SJSA1 (cell line): ENCODE results near the gene SLC28A1. TPM values are rescaled to one million over a fixed set of nuclear protein-coding genes. Genes with fewer than 3 reads are reported as not detected.
A peak's percentile ranks its signal among the peaks of the same experiment; 100 is the strongest.
"Not testable (repeated sequence)": the region's sequence is repeated elsewhere in the genome, so short reads cannot be mapped to it uniquely, and the experiment has no call there.

Experiments used
- DNase-seq, 2 experiments: peaks; one replicate each; pipeline ENCODE4 v3.0.0-alpha.2; 2015 to 2020; ENCODE audit warnings: low spot score in 2 of 2, low read depth in 1 of 2
- H3K27ac ChIP-seq: fragments of 250-450 bp; sonication (Bioruptor Pico); 2 replicates; pipeline ENCODE4 v1.5.1; 2020; ENCODE audit warnings: mild to moderate bottlenecking, moderate library complexity
- H3K27me3 ChIP-seq: fragments of 250-450 bp; sonication (Bioruptor Pico); replicated peaks from 2 replicates; pipeline ENCODE4 v1.5.1; 2020; ENCODE audit warnings: mild to moderate bottlenecking, moderate library complexity
- H3K36me3 ChIP-seq: fragments of 250-450 bp; sonication (Bioruptor Pico); 2 replicates; pipeline ENCODE4 v1.5.1; 2020; ENCODE audit warnings: mild to moderate bottlenecking
- H3K4me1 ChIP-seq: fragments of 250-450 bp; sonication (Bioruptor Pico); replicated peaks from 2 replicates; pipeline ENCODE4 v1.6.1; 2021; ENCODE audit warnings: mild to moderate bottlenecking
- H3K4me3 ChIP-seq: fragments of 250-450 bp; sonication (Bioruptor Pico); 2 replicates; pipeline ENCODE4 v1.5.1; 2020; ENCODE audit warnings: mild to moderate bottlenecking
- H3K9me3 ChIP-seq: fragments of 250-450 bp; sonication (Bioruptor Pico); replicated peaks from 2 replicates; pipeline ENCODE4 v1.5.1; 2020; ENCODE audit warnings: mild to moderate bottlenecking
- total RNA-seq: library from RNA; depleted of rRNA; stranded (reverse); fragments of >200 nt; shearing (Covaris generic); gene quantifications from 2 replicates; pipeline ENCODE4 v1.2.3, GENCODE V29; 2014

Gene SLC28A1
- total RNA-seq, 1 experiment from 2014 or later, result not detected

GRCh38 chr15:84914909-84915605 is 30.6 kb downstream of the SLC28A1 start:
- Histone ChIP-seq H3K4me1 (peaks cover 14% of the 10 kb centered on the region), H3K4me3 (no peak overlapping the region), H3K9me3 (no peaks in the 10 kb centered on the region), H3K36me3 (no peaks in the 10 kb centered on the region), H3K27ac (no peak overlapping the region), H3K27me3 (no peaks in the 10 kb centered on the region)
- no peak for DNase-seq

DNA sequence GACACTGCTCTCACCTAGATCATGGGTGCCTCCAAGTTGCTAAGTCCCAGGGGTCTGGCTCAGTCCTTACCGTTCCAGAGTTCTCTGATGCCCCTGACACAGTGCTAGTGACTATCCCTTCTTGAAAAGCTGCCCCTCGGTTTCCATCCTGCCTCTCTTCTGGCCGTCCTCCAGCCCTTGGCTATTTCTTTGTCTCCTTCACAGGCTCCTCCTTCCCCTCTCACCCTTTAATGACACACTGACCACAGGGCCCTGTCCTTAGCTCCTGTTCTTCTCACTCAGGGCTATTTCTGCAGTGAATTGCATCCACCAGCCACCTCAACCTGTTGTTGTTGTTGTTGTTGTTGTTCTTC is 31.1 kb downstream of the SLC28A1 start:
- Histone ChIP-seq H3K27me3 (no peaks in the 10 kb centered on the region), H3K27ac (no peak overlapping the region), H3K9me3 (no peaks in the 10 kb centered on the region), H3K36me3 (no peaks in the 10 kb centered on the region), H3K4me1 (peaks cover 14% of the 10 kb centered on the region), H3K4me3 (no peak overlapping the region)
- DNase-seq, result no peak

DNA sequence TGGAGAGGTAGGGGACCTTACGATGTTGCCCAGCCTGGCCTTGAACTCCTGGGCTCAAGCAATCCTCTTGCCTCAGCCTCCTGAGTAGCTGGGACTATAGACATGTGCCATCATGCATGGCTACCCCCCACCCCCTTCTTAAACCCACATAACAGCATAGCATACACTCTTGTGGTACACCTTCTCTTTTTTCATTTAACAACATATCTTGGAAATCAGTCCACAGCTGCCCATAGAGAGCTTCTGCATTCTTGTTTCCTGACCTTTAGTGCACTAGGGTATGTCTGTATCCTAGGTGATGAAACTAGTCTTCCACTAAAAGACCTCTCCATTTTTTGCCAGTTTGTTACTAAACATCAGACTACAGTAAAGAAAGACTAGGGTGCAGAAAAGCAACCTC is 33.0 kb downstream of the SLC28A1 start:
- Histone ChIP-seq H3K4me3 (no peak overlapping the region), H3K4me1 (peaks cover 6% of the 10 kb centered on the region), H3K36me3 (no peaks in the 10 kb centered on the region), H3K27ac (no peak overlapping the region), H3K27me3 (no peaks in the 10 kb centered on the region), H3K9me3 (no peaks in the 10 kb centered on the region)
- no peak for DNase-seq

GRCh38 chr15:84919106-84919667 is 34.7 kb downstream of the SLC28A1 start:
- DNase-seq, result no peak
- Histone ChIP-seq H3K4me3 (no peak overlapping the region), H3K36me3 (no peaks in the 10 kb centered on the region), H3K9me3 (no peaks in the 10 kb centered on the region), H3K27me3 (no peaks in the 10 kb centered on the region), H3K4me1 (no peaks in the 10 kb centered on the region; the same call in 1 of the 2 replicates), H3K27ac (no peak overlapping the region)

GRCh38 chr15:84921121-84921520 is 36.7 kb downstream of the SLC28A1 start:
- no peak overlapping the region for H3K27ac ChIP-seq
- no peak for DNase-seq
- no peaks in the 10 kb centered on the region for H3K9me3 ChIP-seq
- no peaks in the 10 kb centered on the region for H3K4me1 ChIP-seq
- no peak overlapping the region for H3K4me3 ChIP-seq
- no peaks in the 10 kb centered on the region for H3K36me3 ChIP-seq
- no peaks in the 10 kb centered on the region for H3K27me3 ChIP-seq

DNA sequence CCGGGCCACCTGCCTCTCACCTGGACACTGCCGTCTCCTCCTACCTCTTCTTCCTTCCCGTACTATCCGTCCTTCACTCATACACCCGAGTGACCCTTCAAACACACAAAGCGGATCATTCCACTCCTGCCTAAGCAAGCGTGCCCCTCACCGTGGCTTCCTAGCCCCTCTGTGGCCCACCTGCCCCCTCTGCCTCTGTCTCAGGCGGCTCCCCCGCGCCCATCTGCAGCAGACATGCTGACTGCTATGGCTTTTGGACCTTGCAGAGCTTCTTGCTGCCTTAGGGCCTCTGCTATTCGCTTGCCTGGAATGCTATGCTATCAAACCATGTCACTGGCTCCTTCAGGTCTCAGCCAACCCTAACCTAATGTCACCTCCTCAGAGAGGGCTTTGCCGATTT is 38.1 kb downstream of the SLC28A1 start:
- H3K4me1 ChIP-seq, result no peaks in the 10 kb centered on the region
- no peaks in the 10 kb centered on the region for H3K27me3 ChIP-seq
- DNase-seq, result no peak
- no peaks in the 10 kb centered on the region for H3K9me3 ChIP-seq
- H3K36me3 ChIP-seq, result no peaks in the 10 kb centered on the region
- no peak overlapping the region for H3K4me3 ChIP-seq
- H3K27ac ChIP-seq, result no peak overlapping the region

DNA sequence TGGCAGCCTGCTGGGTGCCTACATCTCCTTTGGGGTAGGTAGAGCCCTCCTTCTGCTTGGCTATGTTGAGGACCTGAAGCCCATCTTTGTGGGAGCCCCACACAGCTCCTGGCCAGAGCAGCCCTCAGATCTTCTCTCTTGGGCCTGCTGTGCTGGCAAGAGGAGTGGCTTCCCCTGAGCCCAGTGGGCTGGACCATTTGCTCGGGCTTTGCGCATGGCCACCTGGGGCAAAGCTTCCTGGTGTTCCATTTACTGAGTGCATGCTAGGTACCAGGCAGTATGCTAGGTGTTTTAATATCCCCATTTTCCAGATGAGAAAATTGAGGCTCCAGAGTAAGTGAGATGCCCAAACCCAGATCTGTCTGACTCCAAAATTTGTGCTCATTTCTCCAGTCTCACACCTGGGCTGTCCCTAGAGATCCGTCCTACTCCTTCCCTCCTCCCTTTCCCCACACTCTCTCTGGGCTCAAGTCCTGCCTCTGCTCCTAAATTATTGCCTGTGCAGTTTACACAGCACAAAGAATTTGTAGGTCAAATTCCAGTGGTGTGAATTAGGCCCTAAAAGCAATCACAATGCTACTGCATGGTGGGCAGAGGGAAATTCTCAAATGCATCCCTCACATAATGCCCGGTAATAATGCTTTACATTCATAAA is 39.7 kb downstream of the SLC28A1 start:
- DNase-seq, result no peak
- Histone ChIP-seq H3K4me3 (no peak overlapping the region), H3K27me3 (no peaks in the 10 kb centered on the region), H3K27ac (no peak overlapping the region), H3K36me3 (no peaks in the 10 kb centered on the region), H3K9me3 (no peaks in the 10 kb centered on the region), H3K4me1 (no peaks in the 10 kb centered on the region)

DNA sequence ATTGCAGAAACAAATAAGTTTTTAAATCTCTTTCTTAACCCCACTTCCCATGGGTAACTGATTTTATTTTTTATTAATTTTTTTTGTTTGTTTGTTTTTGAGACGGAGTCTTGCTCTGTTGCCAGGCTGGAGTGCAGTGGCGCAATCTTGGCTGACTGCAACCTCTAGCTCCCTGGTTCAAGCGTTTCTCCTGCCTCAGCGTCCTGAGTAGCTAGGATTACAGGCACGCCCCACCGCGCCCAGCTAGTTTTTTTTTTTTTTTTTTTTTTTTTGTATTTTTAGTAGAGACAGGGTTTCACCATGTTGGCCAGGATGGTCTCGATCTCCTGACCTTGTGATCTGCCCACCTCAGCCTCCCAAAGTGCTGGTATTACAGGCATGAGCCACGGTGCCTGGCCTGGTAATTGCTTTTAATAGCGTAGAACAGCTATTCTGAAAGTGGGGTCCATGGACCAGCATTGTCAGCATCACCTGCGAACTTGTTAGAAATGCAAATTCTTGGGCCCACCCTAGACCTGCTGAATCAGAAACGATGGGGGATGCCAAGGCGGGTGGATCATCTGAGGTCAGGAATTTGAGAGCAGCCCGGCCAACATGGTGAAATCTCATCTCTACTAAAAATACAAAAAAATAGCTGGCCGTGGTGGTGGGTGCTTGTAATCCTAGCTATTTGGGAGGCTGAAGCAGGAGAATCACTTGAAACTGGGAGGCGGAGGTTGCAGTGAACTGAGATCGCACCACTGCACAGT is 40.5 kb downstream of the SLC28A1 start:
- not testable (repeated sequence) for H3K4me1 ChIP-seq, H3K27ac ChIP-seq, H3K27me3 ChIP-seq, H3K4me3 ChIP-seq, H3K36me3 ChIP-seq, DNase-seq, H3K9me3 ChIP-seq

DNA sequence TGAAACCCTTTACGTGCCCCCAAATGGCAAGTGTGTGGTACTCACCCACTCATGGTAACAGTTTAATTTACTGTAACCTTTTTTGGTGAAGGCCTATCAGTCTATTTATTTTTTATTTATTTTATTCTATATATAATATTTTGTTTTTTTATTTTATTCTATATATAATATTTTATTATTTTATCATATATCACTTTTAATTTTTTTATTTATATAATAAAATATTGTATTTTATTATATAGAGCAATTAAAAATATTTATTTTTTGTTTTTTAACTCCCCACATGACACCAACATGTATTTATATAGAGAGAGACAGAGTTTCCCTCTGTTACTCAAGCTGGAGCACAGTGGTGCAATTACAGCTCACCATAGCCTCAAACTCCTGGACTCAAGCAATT is 41.4 kb downstream of the SLC28A1 start:
- Histone ChIP-seq H3K27me3 (no peaks in the 10 kb centered on the region), H3K27ac (no peak overlapping the region), H3K4me1 (peaks cover 7% of the 10 kb centered on the region), H3K4me3 (no peak overlapping the region), H3K36me3 (no peaks in the 10 kb centered on the region), H3K9me3 (no peaks in the 10 kb centered on the region)
- DNase-seq, result no peak

DNA sequence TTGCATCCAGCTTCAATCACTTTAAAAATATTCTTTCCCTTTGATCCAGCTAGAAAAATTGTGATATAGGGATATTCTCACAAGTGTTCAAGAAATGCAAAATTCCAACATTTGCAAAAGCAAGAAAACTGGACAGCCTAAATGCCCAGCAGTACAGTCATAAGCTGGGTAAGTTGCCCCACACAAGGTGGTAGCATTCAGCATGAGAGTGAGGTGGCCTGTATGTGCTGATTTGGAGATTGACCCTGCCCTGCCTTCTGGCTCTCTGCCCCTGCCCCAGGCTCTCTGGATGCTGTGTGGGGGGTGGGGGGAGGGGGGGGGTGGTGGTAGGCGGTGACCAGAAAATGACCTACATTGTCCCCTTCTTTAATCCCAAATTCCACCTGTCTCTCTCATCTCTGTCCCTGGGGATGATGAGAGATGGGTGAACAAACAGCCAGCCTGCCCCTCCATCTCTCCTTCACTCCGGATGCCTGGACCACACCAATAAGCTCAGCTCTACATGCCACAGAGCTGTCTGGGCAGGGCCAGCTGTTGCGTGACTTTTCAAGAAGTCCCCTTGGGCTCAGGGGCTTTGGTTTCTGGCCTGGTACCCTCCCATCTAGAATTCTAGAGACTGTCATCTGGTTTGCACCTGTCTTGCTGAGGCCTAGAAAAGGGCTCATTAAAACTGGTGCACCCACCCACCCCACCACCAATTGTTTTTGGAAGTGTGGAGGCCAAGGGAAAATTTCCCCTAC is 42.2 kb downstream of the SLC28A1 start:
- no peaks in the 10 kb centered on the region for H3K36me3 ChIP-seq
- no peak overlapping the region for H3K27ac ChIP-seq
- no peak for DNase-seq
- H3K27me3 ChIP-seq, result no peaks in the 10 kb centered on the region
- peaks cover 7% of the 10 kb centered on the region for H3K4me1 ChIP-seq
- no peak overlapping the region for H3K4me3 ChIP-seq
- H3K9me3 ChIP-seq, result no peaks in the 10 kb centered on the region

- Histone ChIP-seq H3K27ac (no peak overlapping the region), H3K9me3 (no peaks in the 10 kb centered on the region), H3K4me1 (peaks cover 7% of the 10 kb centered on the region), H3K27me3 (no peaks in the 10 kb centered on the region), H3K4me3 (no peak overlapping the region), H3K36me3 (no peaks in the 10 kb centered on the region)
- DNase-seq, result no peak
These were observed 44.3 kb downstream of the SLC28A1 start for GRCh38 chr15:84928843-84929168.

DNA sequence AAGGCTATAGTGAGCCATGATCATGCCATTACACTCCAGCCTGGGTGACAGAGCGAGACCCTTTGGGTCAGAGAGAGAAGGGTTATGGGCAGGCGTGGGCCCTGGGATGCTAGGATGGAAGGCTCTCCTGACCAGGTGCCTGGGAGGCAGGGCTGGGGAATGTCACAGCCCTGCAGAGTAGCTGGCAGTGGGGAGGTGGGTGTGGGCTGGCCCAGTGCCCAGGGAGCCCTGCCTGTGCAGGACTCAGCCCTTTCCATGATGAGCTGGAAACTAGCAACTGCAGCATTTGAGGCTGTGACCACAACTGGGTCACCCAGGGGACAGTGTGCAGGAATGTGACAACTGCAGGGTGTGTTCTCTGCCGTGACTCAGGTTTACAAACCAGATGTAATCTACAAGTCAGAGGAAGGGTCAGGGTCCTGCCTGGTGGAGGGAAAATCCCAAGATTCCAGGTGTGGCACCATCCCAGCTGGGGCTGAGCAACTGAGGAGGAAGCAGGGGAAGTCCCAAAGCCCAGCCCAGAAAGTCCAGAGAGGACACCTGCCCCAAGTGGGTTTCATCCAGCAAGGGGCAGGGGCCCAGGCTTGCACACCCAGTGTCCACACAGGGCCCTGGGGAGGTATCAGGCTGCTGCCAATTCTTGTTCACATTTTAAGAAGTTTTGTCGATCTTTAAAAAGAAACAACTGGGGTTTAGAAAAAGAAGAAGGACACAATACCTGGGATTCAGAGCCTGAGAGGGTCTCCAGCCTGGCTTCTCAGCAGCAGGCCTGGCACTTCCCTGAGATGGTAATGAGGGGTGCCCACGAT is 45.5 kb downstream of the SLC28A1 start:
- Histone ChIP-seq H3K9me3 (no peaks in the 10 kb centered on the region), H3K27me3 (no peaks in the 10 kb centered on the region), H3K27ac (no peak overlapping the region), H3K36me3 (no peaks in the 10 kb centered on the region), H3K4me3 (no peak overlapping the region), H3K4me1 (peaks cover 7% of the 10 kb centered on the region)
- peak; percentile 24 to 59 for DNase-seq
